ENCODE measurements around the gene BACE2.

Gene BACE2

GRCh38 chr21:41269535-41269934 lies 101.6 kb downstream of the BACE2 start:
- Histone ChIP-seq H3K36me3 (ENCODE audit: insufficient read depth, low read length) (no peaks in the 10 kb centered on the region), H3K4me1 (ENCODE audit: insufficient read depth, low read length) (no peaks in the 10 kb centered on the region), H3K4me3 (ENCODE audit: low read length) (no peak overlapping the region), H3K9me3 (ENCODE audit: low read length) (no peaks in the 10 kb centered on the region), H2AFZ (ENCODE audit: low read depth, low read length) (no peak overlapping the region), H3K27me3 (ENCODE audit: insufficient read depth, low read length) (no peaks in the 10 kb centered on the region)

GRCh38 chr21:41277196-41277595 lies 109.2 kb downstream of the BACE2 start:
- Histone ChIP-seq H3K27me3 (ENCODE audit: insufficient read depth, low read length) (peaks cover 4% of the 10 kb centered on the region), H2AFZ (ENCODE audit: low read depth, low read length) (no peak overlapping the region), H3K4me1 (ENCODE audit: insufficient read depth, low read length) (no peaks in the 10 kb centered on the region), H3K4me3 (ENCODE audit: low read length) (no peak overlapping the region), H3K9me3 (ENCODE audit: low read length) (no peaks in the 10 kb centered on the region), H3K36me3 (ENCODE audit: insufficient read depth, low read length) (no peaks in the 10 kb centered on the region)

- Histone ChIP-seq H3K9me3 (ENCODE audit: low read length) (no peaks in the 10 kb centered on the region), H3K4me1 (ENCODE audit: insufficient read depth, low read length) (no peaks in the 10 kb centered on the region), H2AFZ (ENCODE audit: low read depth, low read length) (no peak overlapping the region), H3K36me3 (ENCODE audit: insufficient read depth, low read length) (no peaks in the 10 kb centered on the region), H3K27me3 (ENCODE audit: insufficient read depth, low read length) (peaks cover 4% of the 10 kb centered on the region), H3K4me3 (ENCODE audit: low read length) (no peak overlapping the region)
Observed at GRCh38 chr21:41277846-41278245, 109.9 kb downstream of the BACE2 start.

GRCh38 chr21:41280115-41280919 lies 112.4 kb downstream of the BACE2 start:
- Histone ChIP-seq H2AFZ (ENCODE audit: low read depth, low read length) (no peak overlapping the region), H3K27me3 (ENCODE audit: insufficient read depth, low read length) (peaks cover 4% of the 10 kb centered on the region), H3K36me3 (ENCODE audit: insufficient read depth, low read length) (no peaks in the 10 kb centered on the region), H3K4me1 (ENCODE audit: insufficient read depth, low read length) (no peaks in the 10 kb centered on the region), H3K4me3 (ENCODE audit: low read length) (no peak overlapping the region), H3K9me3 (ENCODE audit: low read length) (no peaks in the 10 kb centered on the region)

GRCh38 chr21:41282412-41282811 lies 114.5 kb downstream of the BACE2 start:
- no peaks in the 10 kb centered on the region for H3K9me3 ChIP-seq (ENCODE audit: low read length)

GRCh38 chr21:41283211-41283818 lies 115.4 kb downstream of the BACE2 start:
- H3K4me1 ChIP-seq (ENCODE audit: insufficient read depth, low read length) = no peaks in the 10 kb centered on the region
- H2AFZ ChIP-seq (ENCODE audit: low read depth, low read length) = no peak overlapping the region
- no peaks in the 10 kb centered on the region for H3K36me3 ChIP-seq (ENCODE audit: insufficient read depth, low read length)
- no peak overlapping the region for H3K4me3 ChIP-seq (ENCODE audit: low read length)
- H3K9me3 ChIP-seq (ENCODE audit: low read length) = no peaks in the 10 kb centered on the region
- peaks cover 4% of the 10 kb centered on the region for H3K27me3 ChIP-seq (ENCODE audit: insufficient read depth, low read length)

More at GRCh38 chr21:41282412-41282811, 114.5 kb downstream of the BACE2 start:
- H3K27me3 ChIP-seq (ENCODE audit: insufficient read depth, low read length) = peaks cover 4% of the 10 kb centered on the region
- H3K4me1 ChIP-seq (ENCODE audit: insufficient read depth, low read length) = no peaks in the 10 kb centered on the region
- no peak overlapping the region for H2AFZ ChIP-seq (ENCODE audit: low read depth, low read length)
- no peak overlapping the region for H3K4me3 ChIP-seq (ENCODE audit: low read length)
- H3K36me3 ChIP-seq (ENCODE audit: insufficient read depth, low read length) = no peaks in the 10 kb centered on the region

GRCh38 chr21:41289431-41289830 lies 121.5 kb downstream of the BACE2 start:
- H3K4me3 ChIP-seq (ENCODE audit: low read length) = no peak overlapping the region
- peaks cover 6% of the 10 kb centered on the region for H3K9me3 ChIP-seq (ENCODE audit: low read length)
- no peaks in the 10 kb centered on the region for H3K27me3 ChIP-seq (ENCODE audit: insufficient read depth, low read length)
- no peak overlapping the region for H2AFZ ChIP-seq (ENCODE audit: low read depth, low read length)
- no peaks in the 10 kb centered on the region for H3K4me1 ChIP-seq (ENCODE audit: insufficient read depth, low read length)
- no peaks in the 10 kb centered on the region for H3K36me3 ChIP-seq (ENCODE audit: insufficient read depth, low read length)

GRCh38 chr21:41290106-41290799 lies 122.3 kb downstream of the BACE2 start:
- no peak overlapping the region for H3K4me3 ChIP-seq (ENCODE audit: low read length)
- no peaks in the 10 kb centered on the region for H3K4me1 ChIP-seq (ENCODE audit: insufficient read depth, low read length)
- H3K9me3 ChIP-seq (ENCODE audit: low read length) = peaks cover 6% of the 10 kb centered on the region
- no peak overlapping the region for H2AFZ ChIP-seq (ENCODE audit: low read depth, low read length)
- no peaks in the 10 kb centered on the region for H3K36me3 ChIP-seq (ENCODE audit: insufficient read depth, low read length)
- no peaks in the 10 kb centered on the region for H3K27me3 ChIP-seq (ENCODE audit: insufficient read depth, low read length)

- Histone ChIP-seq H2AFZ (ENCODE audit: low read depth, low read length) (no peak overlapping the region), H3K27me3 (ENCODE audit: insufficient read depth, low read length) (no peaks in the 10 kb centered on the region), H3K36me3 (ENCODE audit: insufficient read depth, low read length) (no peaks in the 10 kb centered on the region), H3K4me1 (ENCODE audit: insufficient read depth, low read length) (no peaks in the 10 kb centered on the region), H3K4me3 (ENCODE audit: low read length) (no peak overlapping the region), H3K9me3 (ENCODE audit: low read length) (peaks cover 6% of the 10 kb centered on the region)
Observed at GRCh38 chr21:41294548-41295231, 126.7 kb downstream of the BACE2 start.

- Histone ChIP-seq H2AFZ (ENCODE audit: low read depth, low read length) (no peak overlapping the region), H3K4me3 (ENCODE audit: low read length) (no peak overlapping the region), H3K9me3 (ENCODE audit: low read length) (peaks cover 6% of the 10 kb centered on the region), H3K27me3 (ENCODE audit: insufficient read depth, low read length) (no peaks in the 10 kb centered on the region), H3K36me3 (ENCODE audit: insufficient read depth, low read length) (no peaks in the 10 kb centered on the region), H3K4me1 (ENCODE audit: insufficient read depth, low read length) (no peaks in the 10 kb centered on the region)
Observed at GRCh38 chr21:41295721-41296254, 127.8 kb downstream of the BACE2 start.

GRCh38 chr21:41302976-41303375 lies 135.0 kb downstream of the BACE2 start:
- Histone ChIP-seq H3K36me3 (ENCODE audit: insufficient read depth, low read length) (no peaks in the 10 kb centered on the region), H3K27me3 (ENCODE audit: insufficient read depth, low read length) (no peaks in the 10 kb centered on the region), H2AFZ (ENCODE audit: low read depth, low read length) (no peak overlapping the region), H3K9me3 (ENCODE audit: low read length) (no peaks in the 10 kb centered on the region), H3K4me3 (ENCODE audit: low read length) (no peak overlapping the region), H3K4me1 (ENCODE audit: insufficient read depth, low read length) (no peaks in the 10 kb centered on the region)

- H2AFZ ChIP-seq (ENCODE audit: low read depth, low read length) = no peak overlapping the region
Observed at GRCh38 chr21:41304068-41304720, 136.2 kb downstream of the BACE2 start.

More at GRCh38 chr21:41304068-41304720, 136.2 kb downstream of the BACE2 start:
- H3K27me3 ChIP-seq (ENCODE audit: insufficient read depth, low read length) = no peaks in the 10 kb centered on the region
- H3K4me3 ChIP-seq (ENCODE audit: low read length) = no peak overlapping the region
- H3K36me3 ChIP-seq (ENCODE audit: insufficient read depth, low read length) = no peaks in the 10 kb centered on the region
- no peaks in the 10 kb centered on the region for H3K9me3 ChIP-seq (ENCODE audit: low read length)
- no peaks in the 10 kb centered on the region for H3K4me1 ChIP-seq (ENCODE audit: insufficient read depth, low read length)

Measured in neuron (in vitro differentiated cells).